PFSK-1 (cell line): ENCODE data around the gene BRPF3.

ENCODE experiments used
- FOXP2 ChIP-seq: optimal IDR thresholded peaks from 2 replicates; pipeline ENCODE3; 2011; ENCODE audit warnings: borderline replicate concordance, control low read depth, inconsistent platforms; ENCODE audit not compliant: insufficient read depth; ENCODE audit errors: extremely low read length, extremely low read depth
- POLR2AphosphoS5 ChIP-seq: IDR thresholded peaks from 2 replicates; pipeline ENCODE4 v1.6.1; 2012; ENCODE audit warnings: low read depth, mild to moderate bottlenecking, control low read depth, low read length, moderate library complexity
- REST ChIP-seq, 2 experiments: IDR thresholded peaks; 2 replicates each; pipeline versions ENCODE4 v1.6.1 to v1.8.0; 2011 to 2012; ENCODE audit warnings: low read depth in 2 of 2, low read length in 2 of 2, control low read depth in 1 of 2, inconsistent platforms in 1 of 2, mild to moderate bottlenecking in 1 of 2, moderate library complexity in 1 of 2; ENCODE audit not compliant: insufficient read depth in 1 of 2
- SIN3A ChIP-seq: IDR thresholded peaks from 2 replicates; pipeline ENCODE4 v1.6.1; 2012; ENCODE audit warnings: mild to moderate bottlenecking, low read length, moderate library complexity, borderline replicate concordance; ENCODE audit not compliant: insufficient read depth
- TAF1 ChIP-seq: IDR thresholded peaks from 2 replicates; pipeline ENCODE4 v1.6.1; 2012; ENCODE audit warnings: low read length, control low read depth, borderline replicate concordance; ENCODE audit not compliant: insufficient read depth

Gene BRPF3

GRCh38 chr6:36235309-36235708, 38.8 kb downstream of the BRPF3 start:
- TF ChIP-seq FOXP2 (no peak), POLR2AphosphoS5 (no peak), SIN3A (no peak), TAF1 (no peak), REST (IDR thresholded peaks at IDR 0.05; ENCODE audit: insufficient read depth in 1 of 2, low read depth in 2 of 2, low read length in 2 of 2) (no peak)

- no peak for TF ChIP-seq POLR2AphosphoS5
- TF ChIP-seq REST (IDR thresholded peaks at IDR 0.05; ENCODE audit: insufficient read depth in 1 of 2, low read depth in 2 of 2, low read length in 2 of 2), result no peak
- no peak for TF ChIP-seq SIN3A
- no peak for TF ChIP-seq FOXP2
- no peak for TF ChIP-seq TAF1
These were observed 39.3 kb downstream of the BRPF3 start for GRCh38 chr6:36235862-36236261.

GRCh38 chr6:36239774-36240173, 43.2 kb downstream of the BRPF3 start:
- TF ChIP-seq FOXP2, result no peak

DNA sequence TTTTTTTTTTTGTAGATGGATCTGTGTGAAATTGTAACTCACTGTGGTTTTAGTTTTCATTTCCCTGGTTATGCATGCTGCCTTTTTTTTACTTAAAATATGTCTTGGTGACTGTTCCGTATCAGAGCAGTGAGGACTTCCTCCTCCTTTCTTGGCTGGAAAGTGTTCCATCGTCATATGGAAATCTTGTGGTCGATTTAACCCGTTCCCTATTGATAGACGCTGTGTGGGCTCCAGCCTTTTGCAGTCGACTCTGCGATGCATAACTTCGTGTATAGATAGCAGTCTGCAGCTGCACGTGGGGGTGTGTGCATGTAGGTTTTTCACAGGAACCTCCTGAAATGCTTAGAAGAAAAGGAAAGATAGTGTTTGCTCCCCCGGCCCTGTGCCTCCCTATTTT, 45.2 kb downstream of the BRPF3 start:
- TF ChIP-seq REST (IDR thresholded peaks at IDR 0.05; ENCODE audit: insufficient read depth in 1 of 2, low read depth in 2 of 2, low read length in 2 of 2), result no peak
- no peak for TF ChIP-seq TAF1

DNA sequence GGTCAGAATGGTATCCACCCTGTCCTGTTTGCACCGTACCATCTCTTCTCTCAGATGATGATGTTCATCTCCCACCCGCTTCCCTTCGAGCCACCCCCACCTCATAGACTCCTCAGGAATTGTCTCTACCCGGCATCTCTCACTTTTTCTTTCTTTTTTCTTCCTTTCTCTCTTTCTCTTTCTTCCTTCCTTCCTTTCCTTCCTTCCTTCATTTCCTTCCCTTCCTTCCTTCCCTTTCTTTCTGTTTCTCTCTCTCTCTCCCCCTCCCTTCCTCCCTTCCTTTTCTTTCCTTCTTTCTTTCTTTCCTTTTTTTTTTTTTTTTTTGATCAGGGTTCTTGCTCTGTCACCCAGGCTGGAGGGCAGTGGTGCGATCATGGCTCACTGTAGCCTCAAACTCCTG, 45.6 kb downstream of the BRPF3 start:
- TF ChIP-seq REST (IDR thresholded peaks at IDR 0.05; ENCODE audit: insufficient read depth in 1 of 2, low read depth in 2 of 2, low read length in 2 of 2) (no peak), FOXP2 (no peak), TAF1 (no peak), SIN3A (no peak), POLR2AphosphoS5 (no peak)

DNA sequence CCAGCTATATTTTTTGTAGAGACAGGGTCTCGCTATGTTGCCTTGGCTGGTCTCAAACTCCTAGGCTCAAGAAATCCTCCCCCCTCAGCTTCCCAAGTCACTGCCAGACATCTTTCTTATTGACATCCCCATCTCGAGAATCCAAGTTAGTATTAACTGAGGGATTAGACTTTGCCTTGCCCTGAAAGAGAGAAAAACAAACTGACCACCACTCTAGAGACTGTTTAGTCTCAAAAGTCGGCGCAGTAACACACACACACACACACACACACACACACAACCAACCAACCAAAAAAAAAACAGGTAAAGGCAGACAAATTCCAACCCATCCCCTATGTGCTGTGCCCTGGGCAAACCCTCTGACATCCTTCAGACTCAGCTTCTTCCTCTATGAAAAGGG, 46.1 kb downstream of the BRPF3 start:
- TF ChIP-seq FOXP2 (no peak), TAF1 (no peak), REST (IDR thresholded peaks at IDR 0.05; ENCODE audit: insufficient read depth in 1 of 2, low read depth in 2 of 2, low read length in 2 of 2) (no peak)
